BE2C (cell line): ENCODE results near the gene SLC9A8.

Experiments
- DNase-seq: peaks from one replicate; pipeline ENCODE4 v3.0.0-alpha.2; 2020
- H3K27me3 ChIP-seq: fragments of 250-450 bp; sonication (Bioruptor Pico); 2 replicates; pipeline ENCODE4 v1.5.1; 2020; ENCODE audit warnings: mild to moderate bottlenecking
- H3K36me3 ChIP-seq: fragments of 250-450 bp; sonication (Bioruptor Pico); 2 replicates; pipeline ENCODE4 v1.5.1; 2020; ENCODE audit warnings: mild to moderate bottlenecking
- H3K4me1 ChIP-seq: fragments of 250-450 bp; sonication (Bioruptor Pico); 2 replicates; pipeline ENCODE4 v1.5.1; 2020
- H3K4me3 ChIP-seq: 2 replicates; pipeline ENCODE4 v1.5.1; 2011; ENCODE audit warnings: low read depth, low read length
- H3K9me3 ChIP-seq: fragments of 250-450 bp; sonication (Bioruptor Pico); 2 replicates; pipeline ENCODE4 v1.5.1; 2020
- TF ChIP-seq, protein P1 (sequence below): IDR thresholded peaks from 2 replicates; pipeline ENCODE4 v1.5.1; 2012; ENCODE audit warnings: mild to moderate bottlenecking, low read depth, low read length

SLC9A8 gene

DNA sequence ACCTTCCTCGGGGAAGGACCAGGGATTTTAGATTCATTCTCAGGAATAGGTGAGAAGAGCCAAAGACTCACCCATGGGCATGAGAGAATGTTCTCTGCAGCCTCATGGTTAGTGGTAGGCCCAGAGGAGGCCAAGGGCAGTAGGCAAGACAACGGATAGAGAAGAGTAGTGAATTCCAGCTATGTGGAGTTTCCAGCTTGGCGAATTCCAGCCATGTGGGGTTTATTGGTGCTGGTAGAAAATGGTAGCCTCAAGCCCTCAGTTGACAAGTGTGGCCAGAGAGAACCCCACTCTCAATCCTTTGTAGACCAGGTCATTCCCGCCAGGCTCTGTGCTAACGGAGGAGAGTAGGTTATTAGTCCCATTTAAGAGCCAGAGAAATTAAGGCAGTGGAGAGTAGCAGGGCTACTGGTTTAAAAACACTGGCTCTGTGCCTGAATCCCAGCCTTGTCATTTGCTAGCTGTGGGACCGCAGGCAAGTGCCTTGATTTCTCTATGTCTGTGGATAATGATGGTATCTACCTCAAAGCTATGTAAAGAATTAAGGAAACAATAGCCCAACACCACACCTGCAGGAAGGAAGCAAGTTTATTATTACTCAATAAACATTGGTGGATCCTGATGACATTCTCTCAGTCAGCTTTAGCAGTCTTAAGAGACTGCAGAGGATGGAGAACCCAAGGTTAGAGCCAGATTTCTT, 2.0 kb upstream of the SLC9A8 start:
- 0 out of 2 replicates have a peak, but pooled peaks cover 4% of the 10 kb centered on the region for H3K4me1 ChIP-seq
- no peak overlapping the region for H3K4me3 ChIP-seq
- no peaks in the 10 kb centered on the region for H3K36me3 ChIP-seq
- DNase-seq: no peak
- H3K9me3 ChIP-seq: no peaks in the 10 kb centered on the region
- H3K27me3 ChIP-seq: no peaks in the 10 kb centered on the region
- TF ChIP-seq, protein P1, sequence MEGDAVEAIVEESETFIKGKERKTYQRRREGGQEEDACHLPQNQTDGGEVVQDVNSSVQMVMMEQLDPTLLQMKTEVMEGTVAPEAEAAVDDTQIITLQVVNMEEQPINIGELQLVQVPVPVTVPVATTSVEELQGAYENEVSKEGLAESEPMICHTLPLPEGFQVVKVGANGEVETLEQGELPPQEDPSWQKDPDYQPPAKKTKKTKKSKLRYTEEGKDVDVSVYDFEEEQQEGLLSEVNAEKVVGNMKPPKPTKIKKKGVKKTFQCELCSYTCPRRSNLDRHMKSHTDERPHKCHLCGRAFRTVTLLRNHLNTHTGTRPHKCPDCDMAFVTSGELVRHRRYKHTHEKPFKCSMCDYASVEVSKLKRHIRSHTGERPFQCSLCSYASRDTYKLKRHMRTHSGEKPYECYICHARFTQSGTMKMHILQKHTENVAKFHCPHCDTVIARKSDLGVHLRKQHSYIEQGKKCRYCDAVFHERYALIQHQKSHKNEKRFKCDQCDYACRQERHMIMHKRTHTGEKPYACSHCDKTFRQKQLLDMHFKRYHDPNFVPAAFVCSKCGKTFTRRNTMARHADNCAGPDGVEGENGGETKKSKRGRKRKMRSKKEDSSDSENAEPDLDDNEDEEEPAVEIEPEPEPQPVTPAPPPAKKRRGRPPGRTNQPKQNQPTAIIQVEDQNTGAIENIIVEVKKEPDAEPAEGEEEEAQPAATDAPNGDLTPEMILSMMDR: no peak

DNA sequence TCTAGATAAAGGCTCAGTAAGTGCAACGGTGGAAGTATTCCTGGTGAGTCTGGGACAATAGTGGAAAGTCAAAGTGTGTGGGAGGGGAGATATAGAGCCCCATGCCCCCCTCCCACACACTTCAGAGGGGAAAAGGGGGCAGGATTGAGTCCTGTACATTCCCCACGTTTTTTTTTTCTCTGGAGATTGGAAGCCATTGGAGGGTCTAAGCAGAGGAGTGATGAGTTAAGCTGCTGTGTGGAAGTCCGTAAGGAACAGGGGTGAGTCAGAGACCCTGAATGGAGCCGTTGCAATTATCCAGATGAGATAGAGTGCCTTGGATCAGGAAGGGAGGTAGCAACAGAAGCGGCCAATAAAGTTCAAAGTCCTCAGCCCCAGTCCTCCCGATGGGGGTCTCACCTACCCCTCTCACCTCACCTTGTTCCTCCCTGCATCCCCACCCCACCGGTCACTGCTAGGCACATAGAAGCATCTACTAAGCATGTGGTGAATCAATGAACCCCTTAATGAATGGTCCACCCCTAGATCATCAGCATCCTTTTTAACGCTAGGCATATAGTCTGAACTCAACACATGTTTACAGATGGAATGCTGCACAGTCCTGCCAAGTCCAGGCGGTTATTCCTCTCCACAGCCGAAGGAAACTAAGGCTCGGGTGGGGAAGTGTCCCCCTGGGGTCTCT, 662 bp upstream of the SLC9A8 start:
- TF ChIP-seq, protein P1: no peak
- Histone ChIP-seq H3K9me3 (no peaks in the 10 kb centered on the region), H3K36me3 (no peaks in the 10 kb centered on the region), H3K4me3 (peak overlapping the region; percentile 96), H3K4me1 (0 out of 2 replicates have a peak, but pooled peaks cover 4% of the 10 kb centered on the region), H3K27me3 (no peaks in the 10 kb centered on the region)
- no peak for DNase-seq

DNA sequence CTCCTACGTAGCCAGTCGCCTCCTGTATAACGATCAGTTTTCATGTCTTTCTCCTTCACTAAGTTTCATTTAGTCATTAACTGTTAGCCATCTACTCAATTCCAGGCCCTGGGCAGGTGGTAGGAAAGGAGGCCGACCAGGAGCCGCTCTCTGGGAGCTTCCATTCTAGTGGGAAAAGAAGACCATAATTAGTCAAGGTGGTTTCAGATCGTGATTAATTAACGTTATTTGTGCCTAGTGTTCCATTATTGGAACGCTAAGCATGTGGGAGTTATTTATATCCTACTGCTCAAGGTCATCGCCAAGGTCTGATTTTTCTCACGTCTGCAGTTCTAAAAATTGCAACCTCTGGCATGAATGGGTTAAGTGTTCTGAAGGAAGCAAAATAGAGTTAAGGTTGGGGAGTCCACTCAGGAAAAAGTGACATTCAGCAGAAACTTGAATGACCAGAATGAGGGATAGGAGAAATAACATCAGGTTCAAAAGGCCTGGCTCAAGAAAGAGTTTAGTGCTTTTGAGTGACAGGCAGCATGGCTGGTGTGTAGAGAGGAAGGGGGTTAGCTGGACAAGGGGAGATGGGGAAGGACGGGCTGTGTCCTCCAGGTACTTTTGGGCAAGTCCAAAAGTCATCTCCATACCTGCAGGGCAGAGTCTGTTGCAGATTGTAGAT, 812 bp downstream of the SLC9A8 start:
- Histone ChIP-seq H3K4me3 (peak overlapping the region; percentile 96), H3K27me3 (no peaks in the 10 kb centered on the region), H3K36me3 (no peaks in the 10 kb centered on the region; the same call in 1 of the 2 replicates), H3K9me3 (no peaks in the 10 kb centered on the region), H3K4me1 (0 out of 2 replicates have a peak, but pooled peaks cover 4% of the 10 kb centered on the region)
- TF ChIP-seq, protein P1: no peak
- DNase-seq: no peak

DNA sequence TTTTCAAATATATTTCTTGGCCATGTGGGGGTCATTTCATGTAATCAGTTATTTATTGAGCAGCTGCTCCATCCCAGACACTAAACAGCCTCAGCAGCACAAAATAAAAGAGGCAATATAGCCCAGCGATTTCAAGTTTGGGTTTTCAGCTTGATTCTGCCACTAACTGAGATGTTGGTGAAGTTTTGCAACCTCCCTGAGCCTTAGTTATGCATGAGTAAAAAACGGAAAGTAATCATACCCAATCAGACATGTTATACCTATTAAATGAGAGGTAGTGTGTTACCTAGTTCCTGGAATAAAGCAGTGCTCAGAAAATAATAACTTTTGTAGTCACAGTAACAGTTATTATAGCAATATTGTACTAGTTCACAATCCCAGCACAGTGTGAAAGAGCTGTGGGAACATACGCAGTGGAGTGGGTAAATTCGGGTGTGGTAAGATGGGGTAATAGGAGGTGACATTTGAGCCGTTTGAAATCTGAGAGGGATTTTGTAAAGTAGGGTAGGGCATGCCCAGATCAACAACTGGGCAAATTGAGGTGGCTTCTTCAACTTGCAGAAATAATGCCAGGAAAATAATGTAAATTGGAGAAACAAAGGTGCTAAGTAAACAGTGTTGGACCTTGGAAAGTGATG, 1.5 kb downstream of the SLC9A8 start:
- Histone ChIP-seq H3K9me3 (no peaks in the 10 kb centered on the region), H3K4me3 (no peak overlapping the region), H3K27me3 (no peaks in the 10 kb centered on the region), H3K4me1 (0 out of 2 replicates have a peak, but pooled peaks cover 4% of the 10 kb centered on the region), H3K36me3 (no peaks in the 10 kb centered on the region; the same call in 1 of the 2 replicates)
- DNase-seq: no peak
- TF ChIP-seq, protein P1: no peak

DNA sequence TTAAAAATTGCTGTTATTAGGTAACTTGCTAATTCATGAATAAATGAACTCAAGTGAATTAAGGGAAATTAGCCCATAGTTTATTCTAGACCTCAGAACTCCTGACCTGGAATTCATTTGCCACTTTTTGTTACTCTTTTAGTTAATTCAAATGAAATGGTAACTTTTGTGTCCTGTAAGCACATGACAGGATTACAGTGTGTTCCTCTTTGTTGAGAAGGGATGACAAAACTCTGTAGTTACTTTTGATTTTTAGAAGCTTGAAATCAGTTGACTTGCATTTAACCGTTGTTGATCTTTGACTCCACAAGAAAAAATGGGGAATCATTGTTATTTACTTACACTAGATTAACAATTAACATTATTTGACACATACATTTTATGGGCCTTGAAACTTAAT, 6.2 kb downstream of the SLC9A8 start:
- no peak for DNase-seq
- Histone ChIP-seq H3K4me3 (no peak overlapping the region), H3K36me3 (peaks cover 12% of the 10 kb centered on the region), H3K4me1 (no peaks in the 10 kb centered on the region), H3K9me3 (no peaks in the 10 kb centered on the region), H3K27me3 (no peaks in the 10 kb centered on the region)
- TF ChIP-seq, protein P1: no peak
